ENCODE measurements around the gene ESF1.
"Not testable (repeated sequence)": the region's sequence is repeated elsewhere in the genome, so short reads cannot be mapped to it uniquely, and the experiment has no call there.

Gene ESF1

DNA sequence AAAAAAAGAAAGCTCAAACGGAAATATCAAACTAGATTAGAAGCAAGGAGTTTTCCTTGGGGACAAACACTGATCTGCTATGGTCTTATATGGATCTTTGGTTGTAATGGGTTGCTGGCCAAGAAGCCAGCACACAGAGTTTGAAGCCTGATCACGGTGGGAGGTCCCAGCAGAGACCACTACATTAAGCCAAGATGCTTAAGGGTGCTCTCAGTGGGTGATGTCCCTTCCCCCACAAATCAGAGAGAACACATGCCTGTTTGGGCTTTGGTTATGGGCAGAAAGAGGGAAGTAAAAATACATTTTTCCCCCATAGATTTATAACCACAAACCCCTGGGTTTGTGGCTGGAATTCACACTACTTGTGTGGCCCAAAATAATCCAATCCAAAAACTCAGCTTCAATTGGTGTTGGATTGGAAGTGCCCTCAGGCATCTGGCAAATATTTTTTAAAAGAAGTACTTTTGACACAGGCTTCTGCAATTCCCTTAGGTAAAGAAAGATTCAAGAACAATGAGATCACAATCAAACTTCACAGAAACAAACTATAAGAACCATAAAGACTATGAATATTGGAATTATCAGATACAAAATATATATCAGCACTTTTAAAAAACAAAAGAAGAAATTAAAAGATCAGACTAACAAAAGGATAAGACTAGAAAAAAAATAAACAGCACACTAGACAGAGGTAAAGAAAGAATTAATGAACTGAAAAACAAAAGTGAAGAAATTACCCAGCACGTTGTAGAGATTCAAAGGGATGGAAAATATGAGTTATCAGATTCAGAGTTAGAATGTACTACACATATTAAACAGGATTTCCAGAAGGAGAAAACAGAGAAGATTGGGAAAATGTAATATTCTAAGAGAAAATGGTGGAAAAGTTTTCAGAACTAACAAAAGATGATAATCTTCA lies 44.7 kb downstream of the ESF1 start:
- peak in 1 of 2 experiments; percentile 4 for DNase-seq (ENCODE audit: low read depth in 2 of 2)

DNA sequence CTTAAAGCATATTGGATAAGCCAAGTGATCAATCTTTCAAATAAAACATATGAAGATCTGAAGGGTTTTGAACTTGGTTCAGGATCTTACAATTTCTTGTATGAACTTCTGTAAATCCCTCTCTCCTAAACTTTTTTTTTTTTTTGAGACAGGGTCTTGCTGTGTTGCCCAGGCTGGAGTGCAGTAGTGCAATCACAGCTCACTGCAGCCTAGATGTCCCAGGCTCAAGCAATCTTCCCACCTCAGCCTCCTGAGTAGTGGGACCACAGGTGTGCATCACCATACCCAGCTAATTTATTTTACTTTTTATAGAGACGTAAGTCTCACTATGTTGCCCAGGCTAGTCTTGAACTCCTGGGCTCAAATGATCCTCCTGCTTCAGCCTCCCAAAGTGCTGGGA lies 46.5 kb downstream of the ESF1 start:
- DNase-seq (ENCODE audit: low read depth in 2 of 2): not testable (repeated sequence)

DNA sequence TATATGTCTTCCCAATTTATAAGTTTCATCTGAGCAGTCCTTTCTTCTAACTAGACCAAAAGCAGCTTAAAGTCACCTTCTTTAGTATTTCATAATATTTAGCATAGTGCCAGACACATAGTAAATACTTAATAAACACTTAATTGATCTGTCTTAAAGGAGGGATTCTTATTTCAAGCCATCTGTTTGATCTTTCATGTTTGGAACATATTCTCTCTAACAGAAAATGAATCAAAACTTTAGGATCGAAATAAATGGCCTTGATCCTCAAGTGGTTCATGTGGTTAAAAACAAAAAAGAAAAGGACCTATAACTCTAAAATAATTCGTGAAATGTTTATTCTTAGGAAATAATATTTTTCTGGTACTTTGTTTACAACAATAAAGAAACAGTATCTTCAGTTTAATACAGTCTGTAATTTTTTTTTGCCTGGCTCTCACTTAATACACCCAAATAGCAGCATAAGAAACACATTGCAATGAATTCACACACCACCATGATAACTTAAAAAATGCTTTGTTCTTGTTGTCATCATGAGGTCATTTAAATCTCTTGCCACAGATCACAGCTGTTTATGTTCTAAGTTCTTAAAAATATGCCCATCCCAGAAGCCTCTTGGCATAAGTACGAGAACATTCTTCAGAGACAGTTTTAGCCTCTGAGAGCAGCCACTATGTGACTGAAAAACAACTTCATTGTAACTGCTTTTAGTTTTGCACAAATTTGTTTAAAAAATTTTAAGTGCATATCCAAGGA lies 48.1 kb downstream of the ESF1 start:
- peak; percentile 2 to 9 for DNase-seq (ENCODE audit: low read depth in 2 of 2)

DNA sequence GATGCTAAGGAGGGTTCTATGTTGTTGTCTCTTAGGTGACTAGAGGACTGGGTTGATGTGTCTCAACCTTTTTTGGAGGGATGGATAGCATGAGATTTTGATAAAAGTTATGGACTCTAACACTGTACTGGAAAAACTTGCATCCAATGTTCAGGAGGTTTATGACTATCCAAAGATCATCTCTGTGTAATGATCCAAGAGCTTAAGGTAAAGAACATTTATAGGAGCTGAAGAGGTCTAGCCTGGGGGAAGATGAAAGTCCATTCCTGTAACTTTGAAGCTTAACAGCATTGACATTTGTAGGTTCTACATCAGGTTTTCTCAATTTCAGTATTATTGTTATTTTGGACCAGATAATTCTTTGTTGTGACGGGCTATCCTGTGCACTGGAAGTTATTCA lies 48.9 kb downstream of the ESF1 start:
- DNase-seq (ENCODE audit: low read depth in 2 of 2): no peak

DNA sequence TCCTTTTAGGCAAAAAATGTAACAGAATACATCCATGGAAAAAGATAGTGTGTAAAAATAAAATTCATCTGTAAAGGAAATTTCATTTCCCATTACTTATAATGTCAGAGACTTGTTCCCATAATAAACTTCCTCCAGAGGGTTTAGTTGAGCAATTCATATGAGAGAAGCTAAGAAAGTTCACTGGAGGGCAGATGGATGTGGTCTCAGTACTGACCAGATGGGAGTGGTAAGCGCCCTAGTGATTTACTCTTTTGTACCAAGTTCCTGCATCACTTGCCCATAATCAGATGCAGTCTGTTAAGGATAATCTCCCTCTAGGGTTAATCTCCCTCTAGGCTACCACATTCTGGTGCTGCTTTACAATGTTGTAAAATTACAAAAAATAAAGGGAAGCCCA lies 61.7 kb downstream of the ESF1 start:
- no peak for DNase-seq (ENCODE audit: low read depth in 2 of 2)

DNA sequence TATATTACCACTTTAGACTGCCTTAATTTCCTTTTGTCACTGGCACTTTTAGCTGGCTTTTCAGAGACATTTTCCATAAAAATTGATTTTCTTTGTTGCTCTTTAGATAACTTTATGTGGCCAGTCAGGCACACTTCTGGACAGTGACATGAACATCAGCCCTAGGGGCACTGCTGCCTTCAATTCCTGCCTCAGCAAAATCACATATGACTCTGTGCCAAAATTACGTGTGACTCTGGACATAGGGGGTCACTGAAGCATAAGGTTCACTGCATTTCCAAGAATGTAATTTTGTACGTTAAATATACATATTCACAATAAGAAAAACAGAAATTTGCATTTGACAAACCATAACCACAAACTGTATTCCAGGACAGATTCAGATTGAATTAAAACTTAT lies 66.5 kb downstream of the ESF1 start:
- no peak for DNase-seq (ENCODE audit: low read depth in 2 of 2)

DNA sequence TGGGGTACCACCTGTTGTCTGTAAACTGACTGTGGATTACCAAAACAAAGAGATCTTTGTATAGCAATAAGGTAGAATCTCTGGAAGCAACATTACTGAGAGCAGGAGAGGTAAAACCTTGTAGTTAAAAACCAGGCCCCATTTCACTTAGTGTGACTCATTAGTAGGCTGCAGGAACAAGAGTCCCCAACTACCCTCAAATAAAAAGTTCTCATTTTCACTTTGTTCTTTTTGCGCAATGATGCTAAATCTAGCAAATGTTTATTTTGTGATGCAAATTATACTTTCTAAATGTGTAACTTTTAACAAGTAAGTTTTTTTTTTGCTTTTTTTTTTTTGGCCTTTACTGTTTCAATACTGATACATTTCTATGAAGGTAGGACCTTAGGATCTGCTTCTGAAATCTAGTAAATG lies 67.1 kb downstream of the ESF1 start:
- no peak for DNase-seq (ENCODE audit: low read depth in 2 of 2)

DNA sequence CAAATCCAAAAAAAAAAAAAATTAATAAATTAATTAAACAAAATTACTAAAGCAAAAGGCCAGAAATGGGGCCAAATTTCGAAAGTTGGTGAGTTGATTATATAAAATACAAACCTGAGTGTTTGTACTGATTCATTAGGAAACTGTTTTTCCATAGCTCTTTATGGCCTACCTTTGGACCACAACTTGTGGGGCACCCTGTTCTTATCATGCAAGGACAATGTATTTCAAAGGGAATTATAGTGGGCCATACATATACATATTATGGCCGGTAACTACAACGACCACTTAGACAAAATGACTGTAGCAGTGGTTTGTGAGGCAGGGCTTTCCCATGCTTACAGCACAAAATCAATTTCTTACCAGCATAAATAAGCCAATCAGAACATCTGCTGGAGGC lies 69.5 kb downstream of the ESF1 start:
- DNase-seq (ENCODE audit: low read depth in 2 of 2): no peak

DNA sequence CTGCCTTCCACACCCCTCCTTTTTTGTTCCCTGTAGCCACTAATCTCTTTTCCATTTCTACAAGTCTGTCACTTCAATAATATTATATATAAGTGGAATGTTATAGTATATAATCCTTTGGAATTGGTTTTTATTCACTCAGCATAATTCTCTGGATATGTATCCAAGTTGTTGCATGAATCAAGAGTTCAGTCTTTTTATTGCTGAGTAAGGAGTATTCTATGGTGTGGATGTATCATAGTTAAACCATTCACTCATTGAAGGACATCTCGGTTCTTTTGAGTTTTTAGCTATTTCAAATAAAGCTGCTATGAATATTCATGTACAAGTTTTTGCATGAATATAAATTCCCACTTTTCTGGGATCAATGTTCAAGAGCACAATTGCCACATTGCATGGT lies 76.5 kb downstream of the ESF1 start:
- no peak for DNase-seq (ENCODE audit: low read depth in 2 of 2)

DNA sequence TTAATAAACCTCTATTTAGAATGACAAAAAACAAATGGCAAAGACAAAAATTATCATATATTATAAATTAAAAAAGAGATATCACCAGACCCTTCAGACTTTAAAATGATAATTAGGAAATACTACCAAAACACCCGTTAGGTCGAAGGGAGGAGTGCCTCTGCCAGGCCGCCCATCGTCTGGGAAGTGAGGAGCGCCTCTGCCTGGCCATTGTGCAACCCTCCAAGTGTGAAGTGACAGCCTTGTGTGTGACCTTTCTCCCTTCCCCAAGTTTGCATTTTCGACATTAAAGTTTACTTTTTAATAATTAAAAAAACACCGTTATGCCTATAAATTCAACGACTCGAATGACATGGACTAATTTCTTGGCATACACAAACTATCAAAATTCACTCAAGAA lies 81.5 kb downstream of the ESF1 start:
- DNase-seq (ENCODE audit: low read depth in 2 of 2): no peak

DNA sequence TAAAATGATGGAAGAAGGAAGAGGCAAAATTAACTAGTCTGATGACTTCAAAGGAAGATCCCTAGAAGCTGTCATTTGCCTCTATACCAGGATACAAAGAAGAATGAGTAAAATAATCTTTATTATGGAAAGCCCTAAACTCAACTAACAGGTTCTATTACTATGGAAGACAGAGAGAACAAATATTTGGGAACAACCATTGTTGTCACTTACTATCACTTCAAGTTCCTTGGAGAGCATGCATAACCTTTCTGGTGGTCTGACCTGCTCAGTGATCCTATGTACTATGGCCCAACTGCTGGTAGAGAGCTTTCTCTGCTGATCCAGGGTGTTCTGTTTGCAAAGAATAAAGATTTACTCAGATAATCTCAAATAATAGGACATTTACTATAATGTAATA lies 83.2 kb downstream of the ESF1 start:
- no peak for DNase-seq (ENCODE audit: low read depth in 2 of 2)

DNA sequence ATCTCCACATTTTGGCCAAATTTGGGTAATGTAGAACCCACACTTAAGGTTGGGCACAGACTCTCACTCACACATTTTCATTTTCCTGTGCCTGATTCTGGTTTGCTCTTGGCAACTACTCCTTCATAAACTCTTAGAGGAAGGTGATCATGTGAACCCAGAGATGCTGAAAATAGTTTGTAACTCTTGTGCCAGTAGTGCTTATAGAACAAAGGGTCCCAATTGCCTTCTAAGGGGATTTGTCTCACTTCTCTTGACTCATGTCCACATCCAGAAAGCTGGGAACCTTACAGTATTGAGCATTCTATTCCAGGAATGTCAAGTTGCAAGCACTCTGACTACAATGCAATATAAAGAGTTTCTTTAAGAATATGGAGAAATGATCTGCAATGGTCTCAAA lies 84.0 kb downstream of the ESF1 start:
- no peak for DNase-seq (ENCODE audit: low read depth in 2 of 2)

DNA sequence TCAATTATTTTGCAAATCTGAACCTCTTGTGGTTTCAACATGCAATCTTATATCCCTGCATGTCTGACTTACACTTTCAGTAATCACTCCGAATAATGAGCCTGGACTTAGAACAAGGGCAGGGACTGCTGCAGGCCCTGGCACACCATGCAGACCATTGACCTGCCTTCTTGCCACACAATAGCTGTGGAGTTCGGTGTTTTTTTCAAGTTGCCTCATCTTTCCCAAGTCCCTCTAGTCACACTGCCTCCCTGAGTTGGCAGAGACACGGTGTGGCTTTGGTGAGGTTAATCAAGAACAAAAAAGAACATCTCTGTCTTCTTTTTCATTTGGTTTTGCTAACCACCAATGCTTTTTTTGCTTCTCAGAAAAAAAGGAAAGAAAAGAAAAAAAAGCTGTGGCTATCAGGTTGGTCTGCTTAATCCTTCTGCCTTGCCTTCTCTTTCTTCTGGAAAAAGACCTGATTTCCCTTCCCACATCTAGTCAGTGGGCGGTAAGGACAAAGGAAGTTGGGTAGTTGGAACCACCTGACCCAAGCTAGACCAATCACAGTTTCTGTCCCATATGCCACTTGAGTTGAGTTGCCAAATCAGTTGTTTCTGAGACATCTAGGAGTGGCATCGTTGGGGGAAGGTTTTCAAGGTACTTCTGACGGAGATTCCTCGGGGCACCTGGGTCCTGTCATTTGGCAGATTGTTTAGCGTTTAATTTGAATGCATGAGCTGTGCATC lies 90.1 kb downstream of the ESF1 start:
- no peak for DNase-seq (ENCODE audit: low read depth in 2 of 2)

DNA sequence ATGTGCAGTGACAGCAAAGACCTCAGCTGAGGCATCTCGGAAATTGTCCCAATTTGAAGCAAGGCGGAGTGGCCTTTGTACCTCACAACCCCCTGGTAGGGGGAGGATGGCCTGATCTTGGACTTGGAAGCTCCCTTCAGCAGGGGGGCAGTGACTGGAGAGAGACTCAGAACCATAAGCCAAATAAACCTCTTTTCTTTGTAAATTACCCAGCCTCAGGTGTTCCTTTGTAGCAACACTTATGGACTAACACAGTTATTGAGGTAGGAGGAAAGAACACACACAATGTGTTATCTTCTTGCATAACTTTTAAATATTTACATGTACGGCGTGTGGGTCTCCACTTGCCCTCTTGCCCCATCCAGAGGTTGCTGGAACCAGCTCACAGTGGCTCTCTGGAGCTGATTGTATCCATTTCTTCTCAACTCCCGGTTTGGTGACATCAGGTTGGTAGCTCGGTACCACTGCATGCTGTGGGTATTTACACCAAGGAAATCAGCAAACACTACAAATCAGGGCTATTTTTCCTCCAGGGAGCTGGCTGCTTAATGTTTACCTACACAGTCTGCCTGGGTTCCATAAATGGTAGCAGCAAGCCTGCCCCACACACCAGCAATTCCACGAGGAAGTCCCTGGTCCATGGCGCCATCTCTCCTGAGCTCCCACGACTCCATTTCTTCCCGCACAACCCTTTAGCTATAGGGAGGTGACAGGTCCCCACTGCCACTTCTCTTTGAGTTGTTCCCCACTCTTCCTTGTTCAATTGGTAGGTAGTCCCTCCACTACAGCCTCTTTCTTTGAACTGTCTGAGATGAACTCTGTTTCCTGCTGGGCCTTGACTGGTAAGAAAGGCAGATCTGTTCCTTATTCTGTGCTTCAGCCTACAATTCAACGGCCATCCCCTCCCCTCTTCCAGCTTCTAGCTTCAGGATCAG lies 91.7 kb downstream of the ESF1 start:
- no peak for DNase-seq (ENCODE audit: low read depth in 2 of 2)

DNA sequence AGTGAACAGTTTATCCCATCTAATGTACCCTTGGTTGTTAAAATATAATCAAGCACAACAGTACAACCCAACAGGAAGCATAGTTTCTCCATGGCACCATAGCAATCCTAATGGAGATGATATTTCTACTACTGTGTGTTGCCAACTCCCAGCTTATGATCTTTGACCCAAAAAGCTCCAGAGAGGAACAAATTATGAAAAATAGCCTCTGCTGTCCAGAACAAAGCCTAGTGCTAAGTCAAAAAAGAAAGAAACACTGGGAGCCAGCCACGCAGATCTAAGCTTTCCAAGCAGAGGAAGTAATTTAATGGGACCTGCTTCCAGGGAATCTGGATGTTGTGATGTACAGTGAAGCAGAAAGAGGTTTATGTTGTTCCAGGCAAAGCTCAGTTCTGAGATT lies 93.8 kb downstream of the ESF1 start:
- DNase-seq (ENCODE audit: low read depth in 2 of 2): no peak

DNA sequence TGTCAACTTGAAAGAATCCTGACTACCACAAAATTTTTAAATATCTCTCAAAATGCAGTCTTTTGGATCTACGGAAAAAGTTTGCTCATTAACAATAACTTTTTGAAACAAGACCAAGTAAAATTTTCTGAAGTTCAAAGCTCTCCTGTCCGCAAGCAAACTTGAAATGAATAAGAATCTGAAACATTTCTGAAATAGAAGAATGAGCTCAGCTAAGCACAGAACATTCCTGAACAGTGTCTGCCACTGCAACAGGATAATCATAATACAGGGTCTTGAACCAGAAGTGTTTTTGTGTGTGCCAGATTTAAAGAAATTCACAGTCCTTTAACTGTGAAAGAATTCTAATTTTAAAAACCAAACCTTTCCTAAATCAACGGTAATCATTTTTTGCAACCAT lies 96.9 kb downstream of the ESF1 start:
- no peak for DNase-seq (ENCODE audit: low read depth in 2 of 2)

DNA sequence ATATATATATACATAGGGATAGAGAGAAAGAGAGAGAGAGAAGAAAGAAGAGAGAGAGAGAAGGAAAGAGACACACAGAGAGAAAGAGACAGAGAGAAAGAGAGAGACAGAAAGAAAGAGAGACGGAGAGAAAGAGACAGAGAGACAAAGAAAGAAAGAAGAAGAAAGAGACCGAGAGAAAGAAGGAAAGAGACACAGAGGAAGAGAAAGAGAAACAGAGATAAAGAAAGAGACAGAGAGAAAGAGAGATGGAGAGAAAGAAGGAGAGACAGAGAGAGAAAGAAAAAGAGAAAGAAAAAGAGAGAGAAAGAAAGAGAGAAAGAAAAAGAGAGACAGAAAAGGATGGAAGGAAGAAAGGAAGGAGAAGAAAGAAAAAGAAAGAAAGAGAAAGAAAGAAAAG lies 99.1 kb downstream of the ESF1 start:
- no peak for DNase-seq (ENCODE audit: low read depth in 2 of 2)

DNA sequence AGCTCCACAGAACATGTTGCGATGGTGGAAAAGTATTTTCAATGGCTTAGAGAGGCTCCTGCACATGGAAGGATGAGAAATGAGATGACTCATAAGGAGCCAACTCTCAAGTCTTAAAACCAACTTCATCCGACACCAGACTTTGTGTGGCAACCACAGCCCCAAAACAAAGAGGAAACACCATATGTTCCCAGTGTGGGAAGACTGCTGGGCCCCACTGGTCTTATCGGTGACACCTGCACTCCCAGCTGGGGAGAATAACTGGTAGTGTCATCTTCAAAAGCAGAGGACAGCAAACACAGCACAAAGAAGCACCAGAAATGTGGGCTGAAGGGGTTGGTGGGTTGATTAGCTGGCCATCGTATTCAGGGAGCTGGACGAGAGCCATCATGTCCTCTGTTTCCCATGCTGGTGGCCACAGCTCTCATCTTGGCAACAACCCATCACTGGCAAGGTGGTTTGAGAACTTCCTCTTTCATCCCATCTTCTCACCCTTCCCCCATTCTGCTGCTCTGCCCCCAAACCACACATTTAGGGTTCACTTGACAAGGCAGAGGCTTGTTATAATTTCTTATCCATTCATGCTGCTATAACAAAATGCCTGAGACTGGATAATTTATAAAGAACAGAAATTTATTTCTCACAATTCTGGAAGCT lies 100.0 kb downstream of the ESF1 start:
- DNase-seq (ENCODE audit: low read depth in 2 of 2): no peak

DNA sequence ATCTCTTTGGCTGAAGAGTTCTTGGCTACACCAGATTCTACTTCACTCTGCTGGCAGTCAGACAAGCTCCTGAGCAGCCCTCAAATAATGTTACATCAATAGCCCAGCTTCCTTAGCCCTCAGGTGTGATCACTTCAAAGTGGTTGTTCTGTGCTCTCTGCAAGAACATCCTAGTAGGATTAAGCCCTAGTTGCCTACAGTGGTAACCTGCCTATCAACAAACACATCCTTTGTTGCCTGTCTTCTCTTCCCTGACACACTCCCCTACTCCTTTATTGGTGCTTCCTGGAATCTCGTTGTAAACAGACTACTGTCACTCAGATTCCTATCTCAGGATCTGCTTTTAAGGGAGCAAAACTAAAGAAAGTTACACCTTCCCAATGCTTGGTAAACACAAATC lies 100.9 kb downstream of the ESF1 start:
- no peak for DNase-seq (ENCODE audit: low read depth in 2 of 2)

DNA sequence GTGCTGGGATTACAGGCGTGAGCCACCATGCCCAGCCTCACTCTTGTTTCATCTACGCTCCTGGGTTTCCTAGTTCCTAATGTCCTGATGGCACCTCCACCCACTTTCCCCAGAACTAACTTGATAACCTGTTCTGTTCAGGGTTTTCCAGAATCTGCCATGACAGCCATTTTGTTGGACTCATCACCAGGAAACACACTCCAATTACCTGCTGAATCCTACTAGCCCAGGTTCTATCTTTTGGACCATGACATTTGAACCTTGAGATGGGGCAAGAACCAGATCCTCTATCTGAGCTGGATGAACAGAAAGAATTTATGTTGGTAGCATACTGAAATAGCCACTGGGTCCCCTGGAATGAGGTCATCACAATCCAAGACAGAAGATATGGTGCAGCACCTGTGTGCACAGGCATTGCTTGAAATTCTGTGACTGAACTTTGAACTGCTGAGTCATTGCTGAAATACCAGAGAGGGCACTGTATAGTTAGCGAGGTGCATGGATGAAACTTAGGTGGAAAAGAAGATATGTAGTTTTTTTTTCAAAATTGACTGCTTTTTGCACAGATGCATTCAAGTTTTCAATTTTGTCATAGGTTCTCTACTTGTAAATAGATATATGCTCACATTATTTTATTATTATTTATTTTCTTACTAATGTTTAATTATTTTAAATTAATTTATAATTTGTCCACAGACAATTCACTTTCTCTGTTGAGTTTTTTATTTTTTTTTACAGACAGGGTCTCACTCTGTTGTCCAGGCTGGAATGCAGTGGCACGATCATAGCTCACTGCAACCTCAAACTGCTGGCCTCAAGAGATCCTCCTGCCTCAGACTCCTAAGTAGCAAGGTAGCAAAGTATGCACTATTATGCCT lies 103.2 kb downstream of the ESF1 start:
- no peak for DNase-seq (ENCODE audit: low read depth in 2 of 2)
